GM10266 (cell line): ENCODE measurements around the gene USP34.
A peak's percentile ranks its signal among the peaks of the same experiment; 100 is the strongest.
"Not testable (repeated sequence)": the region's sequence is repeated elsewhere in the genome, so short reads cannot be mapped to it uniquely, and the experiment has no call there.

ENCODE experiments used
- DNase-seq: peaks from one replicate; pipeline ENCODE4 v3.0.0; 2012; ENCODE audit errors: extremely low spot score
- CTCF ChIP-seq: IDR thresholded peaks from 2 replicates; pipeline ENCODE4 v1.5.1; 2012; ENCODE audit warnings: mild to moderate bottlenecking, low read depth; ENCODE audit not compliant: control insufficient read depth, insufficient read depth; ENCODE audit errors: missing control alignments

USP34 gene

GRCh38 chr2:61499060-61499459 lies 28.2 kb upstream of the USP34 start:
- no peak for DNase-seq
- no peak for TF ChIP-seq CTCF

GRCh38 chr2:61493523-61493942 lies 22.6 kb upstream of the USP34 start:
- DNase-seq = no peak
- no peak for TF ChIP-seq CTCF

GRCh38 chr2:61492476-61492875 lies 21.6 kb upstream of the USP34 start:
- no peak for DNase-seq
- no peak for TF ChIP-seq CTCF

GRCh38 chr2:61485281-61485680 lies 14.4 kb upstream of the USP34 start:
- no peak for DNase-seq
- no peak for TF ChIP-seq CTCF

GRCh38 chr2:61478086-61478485 lies 7.2 kb upstream of the USP34 start:
- no peak for TF ChIP-seq CTCF
- no peak for DNase-seq

GRCh38 chr2:61476929-61477589 lies 6.2 kb upstream of the USP34 start:
- not testable (repeated sequence) for DNase-seq

- no peak for TF ChIP-seq CTCF
Measured at GRCh38 chr2:61471905-61472805, 1.3 kb upstream of the USP34 start.

More at GRCh38 chr2:61471905-61472805, 1.3 kb upstream of the USP34 start:
- DNase-seq = peak; percentile 21
